Astrocyte of the hippocampus (primary cell): ENCODE measurements around the gene ANTXRL.
"Not testable (repeated sequence)": the region's sequence is repeated elsewhere in the genome, so short reads cannot be mapped to it uniquely, and the experiment has no call there.

Experiments
- DNase-seq: peaks from one replicate; pipeline ENCODE4 v3.0.0; 2011; ENCODE audit warnings: low read depth, low spot score

The ANTXRL gene

GRCh38 chr10:46308113-46308415 lies 21.3 kb downstream of the ANTXRL start:
- no peak for DNase-seq

GRCh38 chr10:46308666-46309450 lies 22.1 kb downstream of the ANTXRL start:
- no peak for DNase-seq

DNA sequence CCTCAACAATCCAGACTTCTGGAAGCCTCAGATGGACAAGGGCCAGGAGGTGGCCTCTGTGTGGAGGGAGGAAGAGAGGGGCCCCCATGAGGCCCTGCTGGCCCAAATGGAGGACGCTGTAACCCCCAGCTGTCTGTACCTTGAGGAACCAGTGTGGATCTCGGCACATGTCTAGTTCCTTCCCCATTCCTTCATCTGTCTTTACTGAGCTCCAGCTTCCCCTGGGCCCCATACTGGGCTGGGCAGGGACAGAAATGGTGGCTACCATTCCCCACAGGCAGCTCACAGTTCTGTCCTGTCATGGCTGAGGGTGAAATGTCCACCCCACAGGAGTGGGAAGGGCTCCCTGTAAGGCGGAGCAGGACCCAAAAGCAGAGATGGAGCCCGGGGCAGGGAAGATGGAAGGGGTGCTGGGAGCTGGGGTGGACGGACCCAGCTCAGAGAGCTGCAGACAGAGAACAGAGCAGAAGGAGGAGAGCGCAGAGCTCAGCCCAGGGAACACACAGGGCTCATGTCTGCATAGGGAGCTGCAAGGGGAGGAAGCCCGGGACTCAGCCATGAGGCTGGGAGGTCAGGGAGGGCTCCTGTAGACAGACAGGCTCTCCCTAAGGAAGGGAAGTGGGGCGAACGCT lies 22.8 kb downstream of the ANTXRL start:
- DNase-seq = no peak

DNA sequence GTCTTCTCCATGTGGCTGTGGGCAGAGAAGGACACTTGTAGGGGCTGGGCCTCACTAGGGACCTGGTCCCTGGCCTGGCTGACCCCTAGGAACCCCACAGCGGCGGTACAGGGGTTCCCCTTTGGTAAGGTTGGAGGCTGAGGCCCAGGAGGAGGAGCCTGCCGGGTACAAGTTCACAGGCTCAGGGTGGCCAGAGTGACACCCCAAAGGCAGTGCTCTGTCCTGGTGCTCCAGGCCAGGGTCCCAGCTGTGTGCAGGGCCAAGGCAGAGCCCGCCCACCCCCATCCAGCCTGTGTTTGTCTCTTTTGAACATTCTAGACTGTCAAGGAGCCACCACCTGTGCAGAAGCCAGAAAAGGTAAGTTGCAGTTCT lies 23.3 kb downstream of the ANTXRL start:
- no peak for DNase-seq

DNA sequence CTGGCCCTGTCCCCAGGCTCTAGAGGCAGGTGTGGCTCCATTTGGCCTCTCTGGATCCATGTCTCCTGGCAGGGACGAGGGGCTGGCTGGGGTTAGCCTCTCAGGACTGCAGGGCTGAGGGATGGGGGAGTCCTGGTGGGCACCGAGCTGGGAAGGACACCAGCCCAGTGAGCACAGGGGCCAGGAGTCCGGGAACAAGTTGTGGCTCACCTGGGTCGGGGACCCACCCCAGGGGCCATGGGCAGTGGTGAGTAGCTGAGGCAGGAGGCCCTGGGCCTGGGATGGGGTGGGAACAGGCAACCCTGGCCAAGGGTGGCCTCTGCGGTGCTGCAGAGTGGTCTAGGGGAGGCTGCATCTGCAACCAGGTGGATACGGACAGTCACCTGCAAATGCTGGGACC lies 24.1 kb downstream of the ANTXRL start:
- no peak for DNase-seq

- DNase-seq = no peak
Measured at GRCh38 chr10:46311501-46311951, 24.7 kb downstream of the ANTXRL start.

GRCh38 chr10:46311961-46312431 lies 25.2 kb downstream of the ANTXRL start:
- DNase-seq = not testable (repeated sequence)

DNA sequence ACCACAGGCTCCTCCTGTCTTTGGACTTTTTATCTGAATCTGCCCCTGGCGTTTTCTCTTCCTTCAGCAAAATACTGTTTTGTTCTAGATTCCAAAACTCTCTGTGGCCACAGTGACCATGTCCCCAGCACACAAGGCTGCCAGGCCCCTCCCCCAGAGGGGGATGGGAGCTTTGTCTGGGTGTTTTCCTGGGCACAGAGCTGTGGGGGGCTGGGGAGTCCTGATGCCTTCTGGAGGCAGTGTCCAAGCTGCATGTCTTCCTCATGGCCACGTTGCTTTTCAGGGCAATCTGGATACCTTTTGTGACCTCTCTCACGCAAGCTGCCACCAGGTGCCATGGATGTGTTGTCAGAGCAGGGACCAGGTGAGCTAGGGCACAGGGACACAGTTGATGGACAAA lies 26.2 kb downstream of the ANTXRL start:
- no peak for DNase-seq

DNA sequence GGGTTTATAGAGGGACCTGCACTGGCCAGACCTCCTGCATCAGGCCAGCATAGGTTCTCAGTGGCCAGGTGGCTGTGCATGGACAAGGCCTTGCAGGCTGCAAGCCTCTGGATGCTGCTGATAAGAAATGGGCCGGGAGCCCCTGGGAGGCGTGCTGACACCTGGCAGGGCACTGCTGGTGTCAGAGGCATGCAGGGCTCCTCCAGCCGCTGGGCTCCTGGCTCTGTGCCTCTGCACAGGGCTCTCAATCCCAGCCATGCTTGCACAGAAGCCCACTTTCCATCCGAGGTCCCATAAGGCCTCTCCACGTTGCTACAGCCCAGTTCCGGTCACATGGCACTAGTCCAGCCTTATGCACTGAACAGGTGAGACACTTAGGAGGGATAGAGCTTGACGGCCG lies 27.3 kb downstream of the ANTXRL start:
- DNase-seq = no peak

GRCh38 chr10:46315071-46315860 lies 28.5 kb downstream of the ANTXRL start:
- peak; percentile 26 for DNase-seq

GRCh38 chr10:46317370-46317769 lies 30.6 kb downstream of the ANTXRL start:
- no peak for DNase-seq

DNA sequence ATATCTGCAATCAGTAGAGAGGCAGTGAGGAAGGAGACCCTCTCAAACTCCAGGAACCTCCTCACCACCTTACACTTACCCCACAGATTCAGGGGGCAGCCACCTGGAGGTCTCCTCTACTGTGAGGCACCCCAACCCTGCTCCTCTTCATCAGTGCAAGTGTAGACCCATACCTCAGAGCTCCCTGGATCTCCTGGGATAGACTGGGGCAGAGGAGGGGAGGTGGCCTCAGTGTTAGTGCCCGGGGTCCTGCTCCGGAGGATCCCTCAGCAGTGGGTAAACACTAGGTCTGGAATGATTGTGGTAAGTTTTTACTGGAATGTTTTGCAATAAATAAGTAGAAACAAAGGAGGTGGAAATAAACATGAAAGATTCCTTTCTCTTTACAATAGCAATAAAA lies 31.1 kb downstream of the ANTXRL start:
- no peak for DNase-seq

GRCh38 chr10:46318799-46319198 lies 32.0 kb downstream of the ANTXRL start:
- DNase-seq = no peak

DNA sequence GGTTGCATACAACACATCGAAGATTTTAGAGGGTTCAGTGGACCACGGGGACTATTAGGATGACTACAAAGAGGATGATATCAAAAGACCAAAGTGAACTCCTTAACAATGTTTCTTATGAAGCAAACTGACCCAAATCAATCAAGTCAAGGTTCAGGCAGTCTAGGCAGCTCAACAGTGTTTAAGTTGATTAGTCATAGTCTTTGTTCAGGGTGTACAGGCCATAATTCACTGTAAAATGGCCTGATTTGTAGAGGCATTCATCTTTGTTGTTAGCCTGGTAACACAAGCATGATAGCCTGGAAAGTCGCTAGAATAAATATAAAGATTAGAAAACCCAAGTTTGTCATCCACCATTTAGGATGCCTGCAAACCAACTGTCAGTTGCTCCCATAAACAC lies 32.6 kb downstream of the ANTXRL start:
- no peak for DNase-seq

GRCh38 chr10:46321770-46322169 lies 35.0 kb downstream of the ANTXRL start:
- DNase-seq = no peak

DNA sequence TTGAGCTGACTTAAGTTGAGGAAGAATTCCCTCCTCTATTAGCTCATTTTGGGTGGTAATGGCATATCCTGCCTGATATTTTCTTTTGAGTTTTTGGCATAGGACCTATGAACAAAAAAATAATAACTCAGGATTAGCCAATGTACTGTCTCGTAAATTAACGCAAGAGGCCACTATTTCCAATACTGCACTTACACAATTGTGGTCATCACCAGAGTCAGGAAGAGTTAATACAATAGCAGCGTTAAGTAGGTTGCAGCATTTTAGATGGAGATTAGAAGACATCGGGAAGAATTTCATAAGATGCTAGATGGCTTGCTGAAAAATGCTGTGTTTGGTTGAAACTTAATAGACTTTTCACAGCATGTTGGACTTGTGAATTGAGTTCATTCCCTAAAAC lies 36.4 kb downstream of the ANTXRL start:
- no peak for DNase-seq

DNA sequence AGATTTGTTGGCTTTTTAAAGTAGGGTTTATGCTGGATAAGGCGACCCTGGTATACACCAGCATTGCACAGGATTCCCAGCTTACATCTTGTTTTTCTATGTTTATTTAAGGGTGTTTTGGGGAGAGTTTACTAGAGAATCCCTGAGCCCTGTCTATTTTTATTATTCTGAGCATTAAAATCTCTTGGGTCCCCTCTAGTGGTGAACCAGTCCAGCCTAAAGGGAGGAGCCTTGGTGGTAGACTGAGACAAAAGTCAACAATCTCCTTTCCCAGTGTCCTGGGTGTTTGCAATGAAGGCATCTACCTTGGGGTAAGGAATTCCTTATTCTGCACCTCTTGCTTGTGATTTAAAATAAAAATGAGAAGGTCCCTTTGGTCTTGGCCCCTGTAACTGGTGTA lies 38.2 kb downstream of the ANTXRL start:
- DNase-seq = no peak

DNA sequence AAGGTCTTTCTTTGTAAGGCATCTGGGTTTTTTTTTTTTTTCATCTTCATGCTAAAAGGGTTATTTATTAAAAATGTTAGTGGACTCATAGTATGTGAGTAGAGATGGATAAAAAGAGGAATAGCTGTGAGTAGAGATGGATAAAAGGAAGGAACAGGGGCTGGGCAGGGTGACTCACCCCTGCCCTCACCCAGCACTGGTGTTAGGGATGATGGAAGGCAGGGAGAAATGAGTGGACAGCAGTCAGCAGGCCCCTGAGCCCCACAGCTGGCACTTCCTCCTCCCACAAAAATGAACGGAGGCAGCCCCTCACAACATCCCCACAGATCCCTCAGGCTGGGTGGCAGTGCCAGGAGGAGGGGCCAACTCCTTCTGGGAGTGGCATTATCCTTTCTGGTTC lies 39.3 kb downstream of the ANTXRL start:
- DNase-seq = no peak

DNA sequence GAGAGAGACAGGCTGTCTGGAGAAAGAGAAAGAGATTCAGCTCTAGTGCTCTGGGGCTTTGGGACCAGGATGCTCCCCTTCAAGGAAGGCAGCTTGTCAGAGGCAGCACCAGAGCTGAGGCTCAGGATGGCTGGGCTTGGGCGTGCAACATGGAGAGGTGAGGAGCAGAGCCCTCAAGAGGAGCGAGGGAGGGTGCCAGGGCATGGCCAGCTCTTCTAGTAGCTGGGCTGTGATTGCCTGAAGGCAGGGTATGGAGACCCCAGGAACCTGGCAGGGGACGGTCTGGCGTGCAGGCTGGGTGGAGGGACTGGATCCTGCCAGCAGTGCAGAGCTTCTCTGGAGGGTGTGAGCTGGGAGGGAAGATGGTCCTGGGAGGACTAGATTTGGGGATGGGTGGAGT lies 40.2 kb downstream of the ANTXRL start:
- no peak for DNase-seq

GRCh38 chr10:46327685-46328084 lies 40.9 kb downstream of the ANTXRL start:
- no peak for DNase-seq

- DNase-seq = no peak
Measured at GRCh38 chr10:46328853-46329689, 42.3 kb downstream of the ANTXRL start.

DNA sequence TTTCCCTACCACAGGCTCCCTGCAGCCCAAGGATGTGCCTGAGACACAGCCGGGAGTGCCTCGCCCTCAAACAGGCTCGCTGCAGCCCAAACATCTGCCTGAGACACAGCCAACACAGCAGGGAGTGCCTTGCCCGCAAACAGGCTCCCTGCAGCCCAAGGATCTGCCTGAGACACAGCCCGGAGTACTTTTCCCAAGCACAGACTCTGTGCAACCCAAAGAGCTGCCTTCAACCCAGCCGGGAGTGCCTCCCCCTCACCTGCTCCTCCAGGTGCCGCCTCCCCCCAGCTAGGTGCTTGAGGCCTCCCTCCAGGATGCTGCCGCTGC lies 42.9 kb downstream of the ANTXRL start:
- no peak for DNase-seq
